HG03196 (cell line): ENCODE results near the gene HNRNPM.

Experiments used
- ATAC-seq: cut with Tn5 transposase; IDR thresholded peaks from one replicate; pipeline ENCODE4 v1.9.1; 2021; ENCODE audit not compliant: unreplicated experiment

HNRNPM gene

DNA sequence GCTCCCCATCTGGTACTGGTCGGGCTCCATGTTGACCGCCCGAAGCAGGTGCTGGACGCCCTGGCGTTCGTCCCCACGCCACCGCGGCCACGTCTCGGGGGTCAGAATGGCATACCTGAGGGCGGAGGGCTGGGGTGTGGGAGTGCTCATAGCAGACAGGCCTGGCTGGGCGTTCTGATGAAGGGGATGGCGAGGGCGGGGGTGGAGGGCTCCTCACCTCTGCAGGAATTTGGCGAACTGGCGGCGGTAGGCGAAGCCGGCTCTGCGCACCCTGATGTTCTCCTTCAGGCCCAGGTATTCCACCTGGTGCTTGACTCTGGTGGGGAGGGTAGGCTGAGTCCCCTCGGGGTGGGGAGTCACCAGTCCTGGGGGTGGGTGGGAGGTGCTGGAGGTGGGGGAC, 91.5 kb downstream of the HNRNPM start:
- ATAC-seq, result no peak

DNA sequence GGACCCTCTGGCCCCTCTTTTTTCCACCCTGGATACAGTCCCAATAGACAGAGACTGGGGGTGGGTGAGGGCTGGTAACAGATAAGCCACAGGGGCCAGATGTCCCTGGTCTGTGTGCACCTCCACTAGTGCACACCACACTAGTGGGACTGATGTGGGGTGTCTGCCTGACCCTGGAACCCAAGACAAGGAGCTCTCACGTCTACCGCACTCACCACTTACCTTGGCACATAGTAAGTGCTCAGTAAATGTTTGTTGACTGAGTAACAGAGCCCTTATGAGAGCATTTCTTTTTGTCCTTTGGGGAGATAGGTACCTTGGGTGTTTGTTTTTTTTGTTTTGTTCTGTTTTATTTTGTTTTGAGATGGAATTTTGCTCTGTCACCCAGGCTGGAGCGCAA, 92.3 kb downstream of the HNRNPM start:
- ATAC-seq, result no peak
